Heart left ventricle (tissue), 16 donors: ENCODE data around the gene ARPC3. TPM values are rescaled to one million over a fixed set of nuclear protein-coding genes. Genes with fewer than 3 reads are reported as not detected.
"Not testable (repeated sequence)": the region's sequence is repeated elsewhere in the genome, so short reads cannot be mapped to it uniquely, and the experiment has no call there.

Experiments
- ATAC-seq, 4 donors: fragments of 200-7000 bp; cut with Tn5 transposase; one replicate each; pipeline ENCODE4 v1.9.1; 2020 to 2022; ENCODE audit warnings: moderate library complexity in 4 of 4, mild to moderate bottlenecking in 3 of 4, moderate number of reproducible peaks in 1 of 4
- DNase-seq, 5 donors: peaks; one replicate each; pipeline ENCODE4 v3.0.0-alpha.2; 2020
- H3K27ac ChIP-seq, 12 donors: fragments of 200-600 bp; sonication (generic) in 4 of 12; one replicate each; pipeline versions ENCODE4 v1.5.0 to v1.8.0; 2016 to 2022; ENCODE audit warnings: mild to moderate bottlenecking in 2 of 12
- H3K27me3 ChIP-seq, 9 donors: fragments of 200-600 bp; sonication (generic) in 2 of 9; one replicate each; pipeline versions ENCODE4 v1.5.1 to v1.8.0; 2016 to 2022; ENCODE audit warnings: mild to moderate bottlenecking in 3 of 9
- H3K36me3 ChIP-seq, 9 donors: fragments of 200-600 bp; sonication (generic) in 2 of 9; one replicate each; pipeline versions ENCODE4 v1.5.0 to v1.8.0; 2018 to 2022; ENCODE audit warnings: mild to moderate bottlenecking in 2 of 9
- H3K4me1 ChIP-seq, 12 donors: fragments of 200-600 bp; sonication (generic) in 4 of 12; one replicate each; pipeline versions ENCODE4 v1.5.0 to v1.8.0; 2016 to 2022; ENCODE audit warnings: mild to moderate bottlenecking in 3 of 12
- H3K4me3 ChIP-seq, 12 donors: fragments of 200-600 bp; sonication (generic) in 4 of 12; one replicate each; pipeline versions ENCODE4 v1.5.0 to v1.8.0; 2017 to 2022; ENCODE audit warnings: mild to moderate bottlenecking in 9 of 12, moderate library complexity in 4 of 12
- H3K9me3 ChIP-seq, 12 donors: fragments of 200-600 bp; sonication (generic) in 4 of 12; one replicate each; pipeline versions ENCODE4 v1.5.0 to v1.8.0; 2016 to 2022; ENCODE audit warnings: mild to moderate bottlenecking in 1 of 12
- CTCF ChIP-seq, 12 donors: fragments of 200-600 bp; sonication (generic) in 4 of 12; IDR thresholded peaks; one replicate each; pipeline versions ENCODE4 v1.5.0 to v1.8.0; 2018 to 2022; ENCODE audit warnings: antibody characterized with exemption in 12 of 12, mild to moderate bottlenecking in 5 of 12
- POLR2A ChIP-seq, 2 donors: fragments of 450-650 bp; IDR thresholded peaks; one replicate each; pipeline ENCODE4 v1.6.1; 2017; ENCODE audit warnings: antibody characterized with exemption in 2 of 2, mild to moderate bottlenecking in 2 of 2, moderate library complexity in 2 of 2
- WGBS, 4 donors: extraction: QIAGEN DNeasy Blood & Tissue Kit in 2 of 4; methylation state at CpG; one replicate each; pipeline versions ENCODE4 v1.1.5 to v1.1.7; 2013 to 2018; 5-methylcytosine and 5-hydroxymethylcytosine counted together
- intact Hi-C, 10 donors: fragments of 100-400 bp; cut with DNase I; formaldehyde crosslinking; loops; one replicate each; pipeline versions ENCODE4 v1.11.1 to v1.14.2; 2022
- polyA plus RNA-seq, 2 donors: library from polyadenylated mRNA; stranded (reverse); fragments of 200-250 nt; gene quantifications; one replicate each; pipeline ENCODE4 v1.2.3, GENCODE V29; 2013
- total RNA-seq, 9 donors: library from RNA; depleted of rRNA in 2 of 9; stranded (reverse); fragments of >200 nt in 2 of 9; fragmentation: NEBNext Ultra II Directional in 3 of 9; extraction: Animal tissue kit (Norgen Biotek cat#: 25700) in 3 of 9; gene quantifications; one replicate each; pipeline versions ENCODE4 v1.1.0 to v1.2.4, GENCODE V29; 2016 to 2023
- donor health status: ischemic (EF 13 %, LVEDD 7.1; RV severe dilation, severe dysfunction).
- donor health status: healthy with polysubstance abuse.
- donor health status: DM: no; HTN: yes; CAD: no.
- donor health status: DM: no; HTN: no; CAD: no.
- donor health status: ischemic (EF 25% LVEDD 6.9; RV normal size, moderate dysfunction).
- donor health status: ischemic (EF 25% LVEDD 5.7; RV mildly dilated, moderate dysfunction).
- donor health status: healthy.
- donor health status: DM: yes; HTN: yes; CAD: no.
- donor health status: ischemic (EF 35%, LVEDD 5.7; RV mildly dilated, moderate dysfunction).
- donor health status: nonischemic (EF 11% LVEDD 7.7; RV severe dilation, severe dysfunction).
- donor health status: DM: yes; HTN: yes; CAD: no.
- donor health status: PGD.
- donor health status: ischemic (EF 29% LVEDD 5.4; RV normal size, mild dysfunction).
- donor health status: nonischemic (EF 23%, LVEDD 6.1; RV moderate dilation, normal function).

ARPC3 gene
- total and polyA plus RNA-seq, 11 donors: 77.2 to 251 (median 134) TPM

DNA sequence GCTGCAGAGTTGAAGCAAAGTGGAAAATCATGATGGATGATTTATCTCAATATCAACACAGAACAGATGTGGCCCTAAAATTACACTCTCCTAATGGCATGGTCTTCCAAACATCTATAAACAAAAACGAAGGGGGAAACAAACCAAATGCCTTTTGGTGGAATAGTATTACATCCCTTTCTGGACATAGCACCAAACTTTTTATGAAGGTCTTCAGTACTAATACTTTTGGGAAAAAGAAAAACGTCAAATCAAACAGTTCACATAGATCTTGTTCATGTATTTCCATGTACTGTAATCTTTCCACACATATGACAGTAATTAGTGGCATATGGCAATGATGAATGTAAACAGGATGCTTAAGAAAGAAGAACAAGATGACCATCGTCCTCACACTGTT is 23.7 kb downstream of the ARPC3 start:
- 58 to 66% (median 60%) methylated on average over 3 of the region's 3 CpGs for WGBS, 4 donors
- TF ChIP-seq POLR2A (IDR thresholded peaks at IDR 0.05) (no peak), CTCF (IDR thresholded peaks at IDR 0.05) (no peak)
- H3K27me3 ChIP-seq: no peaks in the 10 kb centered on the region
- intact Hi-C loops: loop anchor here in 2 of 10 donors (5.0 kb wide), 1 partner anchor 324 kb away; no protein-coding TSS in a partner anchor
- no peaks in the 10 kb centered on the region for H3K9me3 ChIP-seq
- peaks cover 0 to 4% (median 0%) of the 10 kb centered on the region in 12 donors for H3K4me1 ChIP-seq
- ATAC-seq: no peak
- no peak for DNase-seq
- H3K4me3 ChIP-seq: no peak overlapping the region
- no peaks in the 10 kb centered on the region for H3K36me3 ChIP-seq
- no peak overlapping the region for H3K27ac ChIP-seq

- Histone ChIP-seq H3K9me3 (no peaks in the 10 kb centered on the region), H3K36me3 (no peaks in the 10 kb centered on the region), H3K27ac (no peak overlapping the region), H3K27me3 (no peaks in the 10 kb centered on the region), H3K4me3 (no peak overlapping the region), H3K4me1 (no peaks in the 10 kb centered on the region)
- intact Hi-C loops: no loop called here
- WGBS, 4 donors: 77 to 82% (median 79%) methylated on average over 3 of the region's 3 CpGs
- ATAC-seq (no peak), DNase-seq (no peak)
- TF ChIP-seq CTCF (IDR thresholded peaks at IDR 0.05) (no peak), POLR2A (IDR thresholded peaks at IDR 0.05) (no peak)
Measured at GRCh38 chr12:110424237-110424636, 25.9 kb downstream of the ARPC3 start.

DNA sequence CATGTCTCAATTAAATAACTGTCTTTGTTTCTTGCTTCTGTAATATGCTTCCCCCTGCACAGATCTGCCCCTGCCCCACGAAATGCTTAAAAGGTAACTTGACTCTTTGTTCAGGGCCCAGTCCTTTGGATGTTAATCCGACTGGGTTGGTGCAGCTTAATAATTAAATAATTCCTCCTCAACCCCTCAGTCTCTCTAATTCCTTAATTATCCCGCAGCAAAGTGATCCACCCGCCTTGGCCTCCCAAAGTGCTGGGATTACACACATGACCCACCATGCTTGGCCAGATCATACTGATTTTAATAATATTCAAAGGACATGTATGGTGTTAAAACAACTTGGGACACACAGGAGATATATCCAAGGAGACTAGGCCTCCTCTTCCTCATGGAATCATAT is 28.4 kb downstream of the ARPC3 start:
- H3K4me1 ChIP-seq: peaks cover 0 to 3% (median 0%) of the 10 kb centered on the region in 12 donors
- H3K9me3 ChIP-seq: no peaks in the 10 kb centered on the region
- no peaks in the 10 kb centered on the region for H3K36me3 ChIP-seq
- 74 to 88% (median 87%) methylated on average over 4 of the region's 4 CpGs for WGBS, 4 donors
- DNase-seq (no peak), ATAC-seq (no peak)
- H3K4me3 ChIP-seq: no peak overlapping the region
- no peak for TF ChIP-seq CTCF (IDR thresholded peaks at IDR 0.05)
- TF ChIP-seq POLR2A (IDR thresholded peaks at IDR 0.05): no peak
- no peaks in the 10 kb centered on the region for H3K27me3 ChIP-seq
- intact Hi-C loops: no loop called here
- H3K27ac ChIP-seq: peak overlapping the region in 1 of 12 donors; percentile 34

- H3K27me3 ChIP-seq: no peaks in the 10 kb centered on the region
- peaks cover 0 to 3% (median 0%) of the 10 kb centered on the region in 12 donors for H3K4me1 ChIP-seq
- H3K36me3 ChIP-seq: no peaks in the 10 kb centered on the region
- no peaks in the 10 kb centered on the region for H3K9me3 ChIP-seq
- H3K27ac ChIP-seq: no peak overlapping the region
- intact Hi-C loops: no loop called here
- WGBS, 4 donors: 56 to 91% (median 59%) methylated on average over 3 of the region's 3 CpGs
- no peak overlapping the region for H3K4me3 ChIP-seq
- TF ChIP-seq POLR2A (IDR thresholded peaks at IDR 0.05): no peak
- TF ChIP-seq CTCF (IDR thresholded peaks at IDR 0.05): no peak
- DNase-seq (no peak), ATAC-seq (no peak)
Measured at GRCh38 chr12:110421159-110421661, 28.9 kb downstream of the ARPC3 start.

GRCh38 chr12:110420644-110421043 is 29.5 kb downstream of the ARPC3 start:
- H3K4me1 ChIP-seq, DNase-seq, H3K9me3 ChIP-seq, H3K4me3 ChIP-seq, H3K27ac ChIP-seq, ATAC-seq, H3K27me3 ChIP-seq, intact Hi-C loops, H3K36me3 ChIP-seq: not testable (repeated sequence)
- 86 to 95% (median 95%) methylated on average over 1 of the region's 1 CpG for WGBS, 4 donors

GRCh38 chr12:110417113-110417512 is 33.0 kb downstream of the ARPC3 start:
- H3K4me3 ChIP-seq, DNase-seq, ATAC-seq, H3K4me1 ChIP-seq, H3K9me3 ChIP-seq, intact Hi-C loops, H3K36me3 ChIP-seq, H3K27ac ChIP-seq, H3K27me3 ChIP-seq: not testable (repeated sequence)
- WGBS, 4 donors: 79 to 88% (median 83%) methylated on average over 3 of the region's 3 CpGs

- H3K4me3 ChIP-seq, intact Hi-C loops, H3K36me3 ChIP-seq, H3K27me3 ChIP-seq, DNase-seq, H3K27ac ChIP-seq, H3K4me1 ChIP-seq, ATAC-seq, H3K9me3 ChIP-seq: not testable (repeated sequence)
- 79 to 92% (median 88%) methylated on average over 6 of the region's 6 CpGs for WGBS, 4 donors
Measured at GRCh38 chr12:110410086-110410485, 40.1 kb downstream of the ARPC3 start.
